ENCODE measurements around the gene JTB. TPM values are rescaled to one million over a fixed set of nuclear protein-coding genes. Genes with fewer than 3 reads are reported as not detected.
"Not testable (repeated sequence)": the region's sequence is repeated elsewhere in the genome, so short reads cannot be mapped to it uniquely, and the experiment has no call there.

JTB gene
- 100 to 1,000 TPM; 107 to 145 TPM for total RNA-seq

DNA sequence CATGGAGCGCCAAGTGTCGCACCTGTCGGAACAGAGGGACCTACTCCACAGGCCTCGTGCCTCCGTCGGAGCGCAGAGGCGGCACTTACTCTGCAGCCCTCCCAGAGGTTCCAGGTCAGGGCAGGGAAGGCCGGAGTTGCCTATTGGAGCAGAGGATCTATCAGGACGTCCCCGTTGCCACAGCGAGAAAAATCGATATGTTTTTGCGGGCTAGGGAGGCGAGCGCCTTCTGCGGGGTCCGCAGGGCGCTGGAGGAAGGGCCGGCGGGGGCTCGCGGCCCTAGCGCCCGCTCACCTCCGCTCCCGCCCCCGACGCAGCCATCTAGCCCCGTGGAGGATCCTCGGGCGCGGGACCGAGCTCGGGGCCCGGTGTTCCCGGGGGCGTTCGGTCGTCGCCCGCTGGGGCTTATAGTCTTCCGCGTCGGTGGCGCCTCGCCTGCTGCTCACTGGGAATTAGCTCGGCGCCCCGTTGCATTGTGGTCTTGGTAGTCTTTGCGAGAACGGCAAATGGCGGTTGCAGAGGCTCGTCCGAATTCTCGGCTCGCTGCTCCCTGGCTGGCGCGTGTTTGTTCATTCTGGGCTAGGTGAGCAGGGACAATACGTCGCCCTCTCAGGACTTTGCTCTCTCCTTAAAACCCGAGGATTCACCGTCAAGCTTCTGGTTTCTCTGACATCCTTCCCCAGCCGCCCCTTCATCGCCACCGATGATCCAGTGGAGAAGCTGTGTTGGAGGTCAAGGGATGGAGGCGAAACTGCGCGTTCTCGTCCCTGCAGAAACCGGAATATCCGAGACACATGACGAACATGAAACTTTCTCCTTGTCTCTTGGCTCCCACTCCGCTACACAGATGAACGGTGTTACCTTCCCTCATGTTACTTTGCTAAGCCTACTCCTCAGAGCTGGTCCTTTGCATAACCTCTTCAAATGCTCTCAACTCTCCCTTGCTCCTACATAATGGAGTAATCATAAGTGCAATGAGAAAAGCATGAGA is at the start of gene JTB:
JTB (minus strand) TSS at position 425 of the 991 bp plus-strand sequence; CDS start at position 3, 422 bp downstream.
- H3K27me3 Mint-ChIP-seq, result no peaks in the 10 kb centered on the region
- CTCF ChIA-PET, result interaction anchor here (0.6 to 6.7 kb wide), 14 partner anchors 11 to 385 kb away, joined by 3 to 66 read pairs (median 4); partner anchors contain the start of genes CREB3L4, CRTC2, RAB13 and RPS27
- DNase-seq (peak; percentile 94), ATAC-seq (peak; percentile 95)
- peak within 1 kb of the TSS; percentile 97 for H3K4me3 Mint-ChIP-seq
- peaks cover 33% of the 10 kb centered on the region for H3K4me1 Mint-ChIP-seq
- H3K9me3 Mint-ChIP-seq (ENCODE audit: low read depth), result no peaks in the 10 kb centered on the region
- intact Hi-C loops (cut with DNase I, micrococcal nuclease), result loop anchor here (1.0 to 5.0 kb wide), 10 partner anchors 9 to 343 kb away; partner anchors contain the start of genes CREB3L4 (in 2 of the 2), CRTC2 (in 2 of the 2), CHTOP (in 1 of the 2) and INTS3 (in 1 of the 2)
- H3K36me3 Mint-ChIP-seq (ENCODE audit: low read depth), result peaks cover 41% of the 10 kb centered on the region
- POLR2A ChIA-PET, result interaction anchor here (0.6 to 4.2 kb wide), 12 partner anchors 9 to 318 kb away, joined by 3 to 49 read pairs (median 4); partner anchors contain the start of genes CREB3L4, CRTC2, RAB13 and RPS27
- peak within 1 kb of the TSS; percentile 97 for H3K27ac Mint-ChIP-seq

- ATAC-seq (no peak), DNase-seq (no peak)
- no peak overlapping the region for H3K27ac Mint-ChIP-seq
- POLR2A ChIA-PET, result no interaction called here
- no peaks in the 10 kb centered on the region for H3K36me3 Mint-ChIP-seq (ENCODE audit: low read depth)
- H3K9me3 Mint-ChIP-seq (ENCODE audit: low read depth), result no peaks in the 10 kb centered on the region
- H3K4me1 Mint-ChIP-seq, result no peaks in the 10 kb centered on the region
- CTCF ChIA-PET, result no interaction called here
- no peak overlapping the region for H3K4me3 Mint-ChIP-seq
- intact Hi-C loops (cut with DNase I, micrococcal nuclease), result no loop called here
- H3K27me3 Mint-ChIP-seq, result no peaks in the 10 kb centered on the region
Observed at GRCh38 chr1:154019940-154020339, 42.5 kb upstream of the JTB start.

DNA sequence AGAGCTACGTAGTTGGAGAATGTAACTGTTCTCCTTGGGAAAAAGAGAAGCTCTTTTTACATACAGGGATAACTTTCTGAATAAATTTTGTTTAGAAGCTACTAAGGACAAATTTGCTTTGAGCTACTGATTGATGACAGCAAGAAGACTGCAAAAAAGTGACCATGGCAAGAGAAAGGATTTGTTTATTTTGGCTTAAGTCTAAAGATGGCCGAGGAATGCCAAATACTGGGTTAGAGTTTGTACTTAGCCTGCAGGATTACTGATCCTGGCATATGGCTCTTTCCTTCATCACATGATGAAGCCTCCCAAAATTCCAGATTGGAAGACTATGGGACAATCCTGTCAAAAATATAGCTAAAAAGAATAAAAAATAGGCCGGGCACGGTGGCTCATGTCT is 41.8 kb upstream of the JTB start:
- ChIA-PET POLR2A (no interaction called here), CTCF (no interaction called here)
- Mint-ChIP-seq H3K27me3 (no peaks in the 10 kb centered on the region), H3K4me1 (peaks cover 2% of the 10 kb centered on the region), H3K4me3 (no peak overlapping the region), H3K27ac (no peak overlapping the region), H3K36me3 (ENCODE audit: low read depth) (no peaks in the 10 kb centered on the region), H3K9me3 (ENCODE audit: low read depth) (no peaks in the 10 kb centered on the region)
- intact Hi-C loops (cut with DNase I, micrococcal nuclease), result no loop called here
- no peak for ATAC-seq
- DNase-seq, result no peak

- H3K36me3 Mint-ChIP-seq (ENCODE audit: low read depth), result no peaks in the 10 kb centered on the region
- POLR2A ChIA-PET, result no interaction called here
- H3K27me3 Mint-ChIP-seq, result no peaks in the 10 kb centered on the region
Observed at GRCh38 chr1:154014154-154014907, 36.9 kb upstream of the JTB start.

DNA sequence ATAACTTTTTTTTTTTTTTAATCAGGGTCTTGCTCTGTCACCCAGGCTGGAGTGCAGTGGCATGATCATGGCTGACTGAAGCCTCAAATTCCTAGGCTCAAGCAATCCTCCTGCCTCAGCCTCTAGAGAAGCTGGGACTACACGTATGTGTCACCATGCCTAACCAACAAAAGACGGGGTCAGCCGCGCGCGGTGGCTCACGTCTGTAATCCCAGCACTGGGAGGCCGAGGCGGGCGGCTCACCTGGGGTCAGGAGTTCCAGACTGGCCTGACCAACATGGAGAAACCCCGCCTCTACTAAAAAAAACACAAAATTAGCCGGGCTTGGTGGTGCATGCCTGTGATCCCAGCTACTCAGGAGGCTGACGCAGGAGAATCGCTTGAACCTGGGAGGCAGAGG is 35.1 kb upstream of the JTB start:
- CTCF ChIA-PET; H3K27me3 Mint-ChIP-seq; H3K36me3 Mint-ChIP-seq (ENCODE audit: low read depth); ATAC-seq; H3K4me1 Mint-ChIP-seq; POLR2A ChIA-PET; H3K27ac Mint-ChIP-seq; H3K4me3 Mint-ChIP-seq; H3K9me3 Mint-ChIP-seq (ENCODE audit: low read depth); DNase-seq: not testable (repeated sequence)
- intact Hi-C loops (cut with DNase I, micrococcal nuclease), result loop anchor here in 1 of 2 experiments (5.0 kb wide), 1 partner anchor 45 kb away; no protein-coding TSS in a partner anchor

More at GRCh38 chr1:154014154-154014907, 36.9 kb upstream of the JTB start:
- no peak overlapping the region for H3K4me3 Mint-ChIP-seq
- peaks cover 2% of the 10 kb centered on the region for H3K4me1 Mint-ChIP-seq
- DNase-seq (peak; percentile 38), ATAC-seq (peak; percentile 70)
- H3K9me3 Mint-ChIP-seq (ENCODE audit: low read depth), result no peaks in the 10 kb centered on the region
- H3K27ac Mint-ChIP-seq, result no peak overlapping the region
- CTCF ChIA-PET, result no interaction called here
- intact Hi-C loops (cut with DNase I, micrococcal nuclease), result loop anchor here in 1 of 2 experiments (5.0 kb wide), 1 partner anchor 43 kb away; no protein-coding TSS in a partner anchor

DNA sequence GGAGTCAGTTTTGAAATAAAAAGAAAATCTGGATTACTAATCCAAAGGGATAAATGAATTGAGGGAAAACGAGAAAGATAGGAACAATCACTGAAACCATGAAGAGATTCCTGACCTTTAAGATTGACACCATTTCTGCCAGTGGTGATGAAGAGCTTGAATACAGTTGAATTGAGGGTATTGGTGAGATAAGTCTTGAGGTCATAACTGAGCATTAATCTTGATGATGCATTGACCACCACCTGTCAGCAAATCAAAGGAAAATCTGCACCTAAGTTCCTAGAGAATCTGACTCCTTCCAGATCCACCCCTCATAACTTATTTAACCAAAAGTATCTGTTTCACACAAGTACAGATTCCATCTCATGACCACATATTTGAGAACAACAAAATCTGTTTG is 34.7 kb upstream of the JTB start:
- Mint-ChIP-seq H3K9me3 (ENCODE audit: low read depth) (no peaks in the 10 kb centered on the region), H3K27me3 (no peaks in the 10 kb centered on the region), H3K27ac (no peak overlapping the region), H3K4me1 (peaks cover 2% of the 10 kb centered on the region), H3K36me3 (ENCODE audit: low read depth) (no peaks in the 10 kb centered on the region), H3K4me3 (no peak overlapping the region)
- ChIA-PET CTCF (no interaction called here), POLR2A (interaction anchor here (0.6 kb wide), 1 partner anchor 278 kb away, joined by 3 read pairs; no protein-coding TSS in a partner anchor)
- no peak for DNase-seq
- intact Hi-C loops (cut with DNase I, micrococcal nuclease), result loop anchor here in 1 of 2 experiments (5.0 kb wide), 1 partner anchor 45 kb away; no protein-coding TSS in a partner anchor
- ATAC-seq, result no peak

DNA sequence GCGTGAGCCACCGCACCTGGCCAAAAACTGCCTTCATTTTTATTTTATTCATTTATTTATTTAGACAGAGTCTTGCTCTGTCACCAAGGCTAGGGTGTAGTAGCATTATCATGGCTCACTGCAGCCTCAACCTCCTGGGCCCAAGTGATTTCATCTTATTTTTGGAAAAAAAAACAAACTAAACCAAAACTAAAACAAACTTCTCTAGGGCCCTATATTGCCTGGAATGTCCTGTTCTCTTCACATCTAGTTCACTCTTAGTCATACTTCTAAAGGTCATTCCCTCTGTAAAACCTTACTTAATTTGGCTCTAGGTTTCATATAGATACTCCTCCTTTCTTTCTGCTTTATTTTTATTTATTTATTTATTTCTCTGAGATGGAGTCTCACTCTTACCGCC is 28.7 kb upstream of the JTB start:
- Mint-ChIP-seq H3K4me3 (no peak overlapping the region), H3K27ac (no peak overlapping the region), H3K9me3 (ENCODE audit: low read depth) (no peaks in the 10 kb centered on the region), H3K4me1 (no peaks in the 10 kb centered on the region), H3K36me3 (ENCODE audit: low read depth) (no peaks in the 10 kb centered on the region), H3K27me3 (no peaks in the 10 kb centered on the region)
- DNase-seq, result no peak
- intact Hi-C loops (cut with DNase I, micrococcal nuclease), result no loop called here
- ATAC-seq, result no peak
- CTCF ChIA-PET, result no interaction called here
- POLR2A ChIA-PET, result no interaction called here

GRCh38 chr1:154000420-154000819 is 22.9 kb upstream of the JTB start:
- H3K4me3 Mint-ChIP-seq, result no peak overlapping the region
- H3K27ac Mint-ChIP-seq, result no peak overlapping the region
- H3K27me3 Mint-ChIP-seq, result no peaks in the 10 kb centered on the region
- peaks cover 6% of the 10 kb centered on the region for H3K36me3 Mint-ChIP-seq (ENCODE audit: low read depth)
- ChIA-PET CTCF (no interaction called here), POLR2A (interaction anchor here (0.7 kb wide), 1 partner anchor 199 kb away, joined by 3 read pairs; no protein-coding TSS in a partner anchor)
- no peaks in the 10 kb centered on the region for H3K4me1 Mint-ChIP-seq
- intact Hi-C loops (cut with DNase I, micrococcal nuclease), result no loop called here
- no peak for ATAC-seq
- no peaks in the 10 kb centered on the region for H3K9me3 Mint-ChIP-seq (ENCODE audit: low read depth)
- no peak for DNase-seq

DNA sequence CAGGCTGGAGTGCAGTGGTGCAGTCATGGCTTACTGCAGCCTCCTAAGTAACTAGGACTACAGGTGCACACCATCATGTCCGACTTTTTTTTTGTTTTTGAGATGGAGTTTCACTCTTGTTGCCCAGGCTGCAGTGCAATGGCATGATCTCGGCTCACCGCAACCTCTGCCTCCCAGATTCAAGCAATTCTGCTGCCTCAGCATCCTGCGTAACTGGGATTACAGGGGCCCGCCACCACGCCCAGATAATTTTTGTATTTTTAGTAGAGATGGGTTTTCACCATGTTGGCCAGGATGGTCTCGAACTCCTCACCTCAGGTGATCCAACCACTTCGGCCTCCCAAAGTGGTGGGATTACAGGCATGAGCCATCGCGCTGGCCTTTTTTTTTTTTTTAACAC is 19.4 kb upstream of the JTB start:
- H3K27ac Mint-ChIP-seq; ATAC-seq; POLR2A ChIA-PET; H3K4me3 Mint-ChIP-seq; intact Hi-C loops (cut with DNase I, micrococcal nuclease); H3K9me3 Mint-ChIP-seq (ENCODE audit: low read depth); H3K27me3 Mint-ChIP-seq; DNase-seq: not testable (repeated sequence)
- peaks cover 21% of the 10 kb centered on the region for H3K4me1 Mint-ChIP-seq
- peaks cover 35% of the 10 kb centered on the region for H3K36me3 Mint-ChIP-seq (ENCODE audit: low read depth)
- CTCF ChIA-PET, result interaction anchor here (1.2 kb wide), 1 partner anchor 321 kb away, joined by 3 read pairs; no protein-coding TSS in a partner anchor

DNA sequence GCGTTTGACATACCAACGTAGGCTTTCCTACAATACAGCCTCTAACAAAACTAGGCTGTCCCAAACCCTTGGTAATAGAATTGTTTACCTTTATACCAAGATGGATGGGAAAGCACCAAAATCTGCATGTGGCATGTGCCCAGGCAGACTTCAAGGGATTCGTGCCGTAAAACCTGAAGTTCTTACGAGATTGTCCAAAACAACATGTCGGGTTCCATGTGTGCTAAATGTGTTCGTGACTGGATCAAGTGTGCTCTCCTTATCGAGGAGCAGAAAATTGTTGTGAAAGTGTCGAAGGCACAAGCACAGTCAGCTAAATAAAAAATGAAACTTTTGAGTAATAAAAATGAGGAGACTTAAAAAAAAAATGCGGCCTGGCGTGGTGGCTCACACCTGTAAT is 18.2 kb upstream of the JTB start:
- DNase-seq, result no peak
- Mint-ChIP-seq H3K4me1 (peaks cover 26% of the 10 kb centered on the region), H3K36me3 (ENCODE audit: low read depth) (peaks cover 48% of the 10 kb centered on the region), H3K27me3 (no peaks in the 10 kb centered on the region), H3K9me3 (ENCODE audit: low read depth) (no peaks in the 10 kb centered on the region), H3K4me3 (no peak overlapping the region), H3K27ac (no peak overlapping the region)
- CTCF ChIA-PET, result interaction anchor here (0.8 kb wide), 3 partner anchors 11 to 177 kb away, joined by 3 to 4 read pairs (median 3); no protein-coding TSS in a partner anchor
- intact Hi-C loops (cut with DNase I, micrococcal nuclease), result no loop called here
- ATAC-seq, result no peak
- POLR2A ChIA-PET, result interaction anchor here (0.7 kb wide), 1 partner anchor 21 kb away, joined by 4 read pairs; no protein-coding TSS in a partner anchor

DNA sequence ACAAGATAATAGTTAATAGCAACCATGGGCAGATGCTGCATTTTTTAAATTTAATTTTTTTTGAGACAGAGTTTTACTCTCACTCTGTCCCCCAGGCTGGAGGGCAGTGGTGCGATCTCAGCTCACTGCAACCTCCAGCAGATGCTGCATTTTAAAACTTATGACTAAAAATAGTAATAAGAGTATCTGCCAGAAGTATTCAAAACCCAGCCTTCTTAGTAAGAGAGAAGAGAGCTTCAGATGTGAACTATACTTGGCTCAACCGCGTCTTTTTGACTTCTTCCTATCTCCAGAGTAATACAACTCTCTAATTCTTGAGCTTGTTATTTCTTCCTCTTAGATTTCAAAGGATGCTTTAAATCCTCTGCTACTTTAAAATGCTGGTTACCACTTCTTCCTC is 17.7 kb upstream of the JTB start:
- no peaks in the 10 kb centered on the region for H3K9me3 Mint-ChIP-seq (ENCODE audit: low read depth)
- ChIA-PET CTCF (interaction anchor here (0.8 kb wide), 2 partner anchors 11 to 177 kb away, joined by 3 read pairs; no protein-coding TSS in a partner anchor), POLR2A (interaction anchor here (0.6 kb wide), 1 partner anchor 270 kb away, joined by 4 read pairs; no protein-coding TSS in a partner anchor)
- peaks cover 29% of the 10 kb centered on the region for H3K4me1 Mint-ChIP-seq
- ATAC-seq (no peak), DNase-seq (no peak)
- no peaks in the 10 kb centered on the region for H3K27me3 Mint-ChIP-seq
- H3K27ac Mint-ChIP-seq, result peak overlapping the region; percentile 37
- intact Hi-C loops (cut with DNase I, micrococcal nuclease), result no loop called here
- no peak overlapping the region for H3K4me3 Mint-ChIP-seq
- peaks cover 49% of the 10 kb centered on the region for H3K36me3 Mint-ChIP-seq (ENCODE audit: low read depth)

All from activated CD4-positive, alpha-beta T cell treated with anti-CD3 and anti-CD28 coated beads for 36 hours (primary cell).